Activated CD8-positive, alpha-beta memory T cell treated with anti-CD3 and anti-CD28 coated beads, Interleukin-2, amount 50 U/mL, for 48 hours (primary cell): ENCODE measurements around the gene FAM120A.
"Not testable (repeated sequence)": the region's sequence is repeated elsewhere in the genome, so short reads cannot be mapped to it uniquely, and the experiment has no call there.

Source experiments
- DNase-seq: peaks from one replicate; pipeline ENCODE4 v3.0.0-alpha.2; 2020

FAM120A gene

DNA sequence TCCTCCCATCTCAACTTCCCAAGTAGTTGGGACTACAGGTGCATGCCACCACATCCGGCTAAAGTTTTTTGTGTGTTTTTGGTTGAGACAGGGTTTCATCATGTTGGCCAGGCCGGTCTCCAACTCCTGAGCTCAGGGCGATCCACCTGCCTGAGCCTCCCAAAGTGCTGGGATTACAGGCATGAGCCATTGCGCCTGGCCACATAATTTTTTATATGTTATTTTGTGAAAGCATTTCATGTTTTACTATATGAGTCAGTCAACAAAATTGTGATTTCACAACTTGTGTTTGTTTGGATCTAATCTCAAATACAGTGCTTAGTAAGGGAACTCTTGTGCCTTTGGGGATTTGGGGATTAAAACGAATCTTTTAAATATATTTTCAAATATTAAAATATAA lies 21.9 kb downstream of the FAM120A start:
- DNase-seq, result no peak

GRCh38 chr9:93475108-93475507 lies 23.6 kb downstream of the FAM120A start:
- DNase-seq, result no peak

GRCh38 chr9:93475856-93476255 lies 24.4 kb downstream of the FAM120A start:
- DNase-seq, result no peak

DNA sequence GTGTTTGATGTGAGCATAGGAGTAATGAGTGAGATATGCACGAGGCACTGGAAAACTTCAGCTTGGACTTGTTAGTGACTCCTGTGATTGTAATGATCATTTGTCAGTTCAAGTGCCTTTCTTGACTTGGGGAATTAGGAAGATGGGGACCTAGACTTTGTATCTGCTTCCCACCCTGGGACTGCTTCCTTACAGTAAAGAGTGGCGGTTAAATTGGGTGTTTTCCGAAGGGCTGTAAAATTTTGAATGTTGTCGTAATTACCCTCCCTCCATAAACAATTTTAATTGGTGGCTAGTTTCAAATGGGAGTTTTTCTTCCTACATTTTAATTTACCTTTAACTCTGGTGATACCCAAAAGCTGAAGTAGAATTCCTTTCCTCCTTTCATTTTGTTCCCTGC lies 25.4 kb downstream of the FAM120A start:
- DNase-seq, result no peak

DNA sequence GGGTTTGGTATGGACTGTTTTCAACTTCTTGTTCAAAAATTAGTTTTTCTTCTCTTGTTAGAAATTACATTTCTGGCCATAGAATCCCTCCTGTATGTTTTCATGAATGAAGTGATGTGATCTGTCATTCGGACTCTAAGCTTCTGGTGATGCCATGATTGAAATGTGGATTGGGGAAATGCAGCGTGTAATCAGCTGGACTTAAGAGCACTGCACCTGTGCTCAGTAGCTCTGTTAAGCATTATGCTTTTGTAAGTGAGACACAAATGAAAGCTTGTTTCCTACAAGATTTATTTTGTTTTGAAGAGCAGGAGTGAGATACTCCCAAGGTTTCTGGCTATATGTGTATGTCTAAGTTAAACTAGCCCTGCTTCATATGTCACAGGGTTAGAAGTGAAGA lies 25.9 kb downstream of the FAM120A start:
- no peak for DNase-seq

DNA sequence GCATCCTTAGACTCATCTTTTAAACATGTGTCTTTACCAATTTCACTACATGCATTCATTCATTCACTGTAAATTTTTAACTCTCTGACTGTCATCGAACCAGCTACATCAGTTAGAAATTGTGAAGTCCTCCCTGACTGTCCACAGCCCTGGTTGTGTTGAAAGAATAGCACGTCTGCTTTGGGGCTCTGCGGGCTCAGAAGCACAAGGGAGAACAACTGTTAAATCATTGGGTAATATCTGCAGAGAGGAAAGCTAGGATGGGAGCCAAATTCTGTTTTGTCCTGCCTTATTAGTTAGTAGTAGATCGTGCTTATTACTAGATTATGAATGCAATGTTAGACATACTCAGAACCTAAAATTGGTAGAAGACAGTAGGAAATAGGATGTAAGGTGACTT lies 28.2 kb downstream of the FAM120A start:
- DNase-seq, result no peak

DNA sequence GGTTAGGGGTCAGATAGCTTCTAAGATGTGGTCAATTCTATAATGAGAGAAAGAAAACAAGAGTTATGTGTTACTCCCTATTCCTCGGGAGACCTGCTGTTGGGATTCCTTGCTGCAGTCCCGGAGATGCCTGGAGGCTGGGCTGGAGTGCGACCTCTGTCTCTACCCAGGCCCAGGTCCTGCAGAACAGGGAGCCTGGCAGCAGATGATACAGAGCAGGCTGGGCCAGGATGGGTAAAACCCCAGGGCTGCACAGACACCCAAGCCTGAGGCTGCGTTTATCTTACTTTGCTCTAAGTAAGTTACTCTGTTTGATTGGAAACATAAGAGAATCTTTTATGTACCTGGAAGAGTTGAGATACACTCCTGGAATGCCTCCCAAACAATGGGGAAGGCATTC lies 28.8 kb downstream of the FAM120A start:
- DNase-seq, result no peak

GRCh38 chr9:93480728-93481324 lies 29.3 kb downstream of the FAM120A start:
- DNase-seq, result no peak

- DNase-seq, result no peak
These were observed 32.0 kb downstream of the FAM120A start for GRCh38 chr9:93483497-93483896.

DNA sequence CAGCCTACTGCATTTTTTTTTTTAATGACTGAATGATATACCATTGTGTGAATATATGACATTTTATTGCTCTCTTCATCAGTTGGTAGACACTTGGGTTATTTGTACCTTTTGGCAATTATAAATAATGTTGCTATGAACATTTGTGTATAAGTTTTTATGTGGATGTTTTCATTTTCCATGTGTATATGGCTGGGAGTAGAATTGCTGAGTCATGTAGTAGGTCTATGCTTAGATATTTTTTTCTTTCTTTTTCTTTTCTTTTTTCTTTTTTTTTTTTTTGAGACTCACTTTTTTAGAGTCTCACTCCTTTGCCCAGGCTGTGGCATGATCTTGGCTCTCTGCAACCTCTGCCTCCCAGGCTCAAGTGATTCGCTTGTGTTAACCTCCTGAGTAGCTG lies 34.8 kb downstream of the FAM120A start:
- no peak for DNase-seq

GRCh38 chr9:93488244-93488643 lies 36.8 kb downstream of the FAM120A start:
- no peak for DNase-seq

- DNase-seq, result no peak
These were observed 40.2 kb downstream of the FAM120A start for GRCh38 chr9:93491593-93492232.

DNA sequence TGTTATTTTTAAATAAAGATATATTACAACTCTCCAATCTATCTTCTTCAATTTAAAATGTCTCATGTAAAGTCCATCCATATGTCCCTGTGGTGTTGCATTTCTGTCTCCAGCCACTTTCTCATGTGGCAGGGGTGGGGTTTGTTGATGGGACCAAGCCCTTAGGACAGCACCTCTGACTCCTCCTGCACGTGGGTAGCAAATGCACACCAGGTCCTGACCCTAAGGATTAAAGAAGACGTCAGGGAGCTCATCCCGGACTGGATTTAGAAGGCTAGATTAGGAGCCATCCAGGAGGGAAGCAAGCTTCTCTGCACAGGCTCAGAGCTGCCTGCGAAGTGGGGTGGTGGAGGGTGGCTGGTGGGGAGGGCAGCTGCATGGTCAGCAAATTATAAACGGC lies 40.8 kb downstream of the FAM120A start:
- DNase-seq, result no peak

DNA sequence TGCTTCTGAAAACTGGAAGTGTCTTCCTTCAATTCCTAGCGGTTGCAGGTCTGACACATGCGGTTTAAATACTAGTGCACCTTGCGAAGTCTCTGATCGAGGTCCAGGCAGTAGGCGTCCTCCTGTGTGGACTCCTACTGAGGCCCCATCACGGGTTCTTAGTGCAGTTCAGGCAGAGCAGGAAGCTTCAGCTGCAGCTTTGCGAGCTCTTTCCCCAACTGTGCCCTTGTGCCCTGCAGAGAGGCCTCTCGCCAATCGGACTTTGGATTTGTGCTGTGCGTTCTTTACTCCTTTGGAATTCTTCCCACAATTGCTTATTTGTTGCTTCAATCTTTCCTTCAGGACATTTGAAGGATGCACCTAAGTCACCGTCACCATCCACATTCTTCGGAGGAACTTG lies 42.5 kb downstream of the FAM120A start:
- DNase-seq, result no peak

GRCh38 chr9:93496285-93496684 lies 44.8 kb downstream of the FAM120A start:
- DNase-seq, result no peak

GRCh38 chr9:93500571-93501298 lies 49.2 kb downstream of the FAM120A start:
- DNase-seq, result no peak

DNA sequence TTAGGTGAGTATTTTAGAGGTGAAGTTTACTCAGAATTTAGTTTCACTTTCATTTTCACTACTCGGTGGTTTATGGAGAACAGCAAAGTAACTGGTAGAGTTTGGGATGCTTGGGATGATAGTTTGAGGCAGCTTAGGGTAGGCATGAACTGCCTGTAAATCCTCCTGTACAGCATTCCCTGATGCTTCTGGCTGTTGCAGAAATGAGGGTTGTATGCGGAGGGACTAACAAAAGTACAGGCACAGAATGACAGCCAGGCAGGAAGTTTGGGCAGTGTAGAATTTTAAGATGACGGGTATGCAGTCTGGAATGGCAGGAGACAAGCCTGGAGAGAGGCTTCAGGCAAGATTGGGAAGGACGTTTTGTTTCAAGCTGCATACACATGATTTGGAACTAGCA lies 49.9 kb downstream of the FAM120A start:
- DNase-seq, result no peak

- DNase-seq, result no peak
These were observed 51.9 kb downstream of the FAM120A start for GRCh38 chr9:93503381-93503780.

GRCh38 chr9:93505541-93506132 lies 54.2 kb downstream of the FAM120A start:
- DNase-seq, result no peak

DNA sequence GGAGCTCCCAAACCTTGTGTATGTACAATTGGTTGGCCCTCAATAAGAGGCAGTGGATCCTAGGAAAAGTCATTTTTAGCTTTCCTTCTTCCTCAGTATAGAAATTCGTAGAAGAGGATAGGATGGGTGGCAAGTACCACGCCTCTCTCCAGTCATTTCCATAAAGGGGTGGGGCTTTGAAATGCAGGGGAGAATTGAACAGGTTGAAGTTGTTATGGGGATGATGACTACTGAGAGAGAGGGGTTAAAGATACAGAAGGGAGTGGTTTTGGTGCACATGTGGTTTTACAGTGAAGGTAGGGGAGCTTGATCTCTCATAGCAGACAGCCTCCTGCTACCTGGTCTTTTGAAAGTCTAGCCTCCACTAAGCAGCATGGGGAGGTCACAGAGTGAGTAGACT lies 56.3 kb downstream of the FAM120A start:
- DNase-seq, result no peak

DNA sequence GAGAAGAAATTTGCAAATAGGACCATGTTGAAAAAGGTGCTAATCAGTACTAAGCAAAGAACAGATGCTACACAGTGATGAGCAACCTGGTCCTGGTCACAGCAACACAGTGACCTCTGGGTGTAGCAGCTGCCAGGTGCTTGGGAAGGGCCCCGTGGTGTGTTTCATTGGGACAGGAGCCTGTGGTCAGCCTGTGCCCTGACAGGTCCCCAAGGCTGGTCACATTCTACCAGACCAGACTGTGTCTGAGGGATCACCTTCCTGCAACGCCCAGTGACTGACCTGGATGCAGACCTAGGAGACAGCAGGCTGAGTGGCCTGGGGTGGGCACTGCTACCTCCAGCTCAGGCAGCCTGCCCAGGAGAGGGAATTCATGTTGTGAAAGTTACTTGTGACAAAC lies 56.7 kb downstream of the FAM120A start:
- no peak for DNase-seq

GRCh38 chr9:93509084-93509483 lies 57.6 kb downstream of the FAM120A start:
- DNase-seq, result no peak

DNA sequence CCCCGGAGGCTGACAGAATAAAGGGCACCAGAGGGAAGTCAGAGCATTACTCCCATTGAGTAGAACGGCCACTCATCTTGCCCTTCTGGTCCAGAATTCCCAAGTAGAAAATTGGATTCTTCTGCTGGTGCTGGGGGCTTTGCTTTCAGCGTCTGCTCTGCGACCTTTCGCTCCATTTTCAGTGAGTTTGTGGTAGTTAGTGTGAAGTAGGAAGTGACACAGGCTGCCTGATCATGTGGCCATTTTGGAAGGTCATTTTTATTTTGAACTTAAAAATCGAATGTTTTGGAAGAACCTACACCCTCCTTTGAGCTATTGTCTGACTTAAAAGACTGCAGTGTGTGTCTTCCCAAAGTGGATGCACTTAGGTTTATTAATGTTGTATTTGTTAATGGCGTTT lies 58.6 kb downstream of the FAM120A start:
- no peak for DNase-seq

DNA sequence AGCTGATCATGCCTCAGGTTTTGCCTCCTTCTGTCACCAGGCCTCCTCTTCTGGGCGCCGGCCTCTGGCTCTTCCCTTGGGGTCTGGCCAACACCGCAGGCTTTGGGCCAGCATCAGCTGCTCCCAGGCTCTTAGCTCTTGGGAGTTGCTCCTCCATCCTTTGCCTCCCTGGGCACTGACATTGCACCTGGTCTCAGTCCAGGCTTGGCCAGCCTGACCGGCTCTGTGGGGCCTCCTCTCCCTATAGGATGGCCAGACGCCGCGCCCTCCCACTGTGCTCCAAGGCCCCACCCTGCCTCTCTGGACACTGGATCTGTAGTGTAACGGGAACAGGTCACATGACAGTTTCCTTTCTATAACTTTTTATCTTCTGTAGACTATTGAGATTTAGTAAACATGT lies 59.7 kb downstream of the FAM120A start:
- DNase-seq, result not testable (repeated sequence)
